H1 (cell line): ENCODE data around the gene BTG2. TPM values are rescaled to one million over a fixed set of nuclear protein-coding genes. Genes with fewer than 3 reads are reported as not detected.

Source experiments
- CTCF ChIA-PET: fragments of 300-600 bp; sonication (Branson Sonifier 250); formaldehyde crosslinking; loops from one replicate; lab custom pipeline; 2021; ENCODE audit not compliant: partially characterized antibody; lab: Charles Lee
- POLR2A ChIA-PET: fragments of 300-600 bp; sonication (Branson Sonifier 250); formaldehyde crosslinking; loops from one replicate; lab custom pipeline; 2021; ENCODE audit warnings: inconsistent platforms; ENCODE audit not compliant: partially characterized antibody; lab: Charles Lee
- DNase-seq, 2 experiments: peaks; one replicate each; pipeline versions ENCODE4 v3.0.0 to v3.0.0-alpha.2; 2010 to 2022; ENCODE audit warnings: low spot score in 2 of 2, low read depth in 1 of 2, mixed read lengths in 1 of 2
- FAIRE-seq: peaks from 2 replicates; lab custom pipeline; 2011; peaks lifted over from hg19 to GRCh38; lab: Jason Lieb, UNC
- H2AFZ ChIP-seq: 2 replicates; pipeline ENCODE4 v1.8.1; 2012; ENCODE audit warnings: low read length, inconsistent platforms
- H2AK5ac ChIP-seq: 2 replicates; pipeline ENCODE4 v1.6.1; 2013; ENCODE audit warnings: low read depth, low read length
- H2BK120ac ChIP-seq: replicated peaks from 2 replicates; pipeline ENCODE3; 2013; ENCODE audit warnings: low read depth, low read length, inconsistent platforms
- H2BK12ac ChIP-seq: 2 replicates; pipeline ENCODE4 v1.6.1; 2013; ENCODE audit warnings: low read depth, low read length
- H2BK15ac ChIP-seq: 2 replicates; pipeline ENCODE4 v1.6.1; 2013; ENCODE audit warnings: low read length
- H2BK20ac ChIP-seq: 2 replicates; pipeline ENCODE4 v1.6.1; 2013; ENCODE audit warnings: low read length
- H2BK5ac ChIP-seq: 2 replicates; pipeline ENCODE4 v1.6.1; 2013; ENCODE audit warnings: low read depth, low read length
- H3K14ac ChIP-seq: 2 replicates; pipeline ENCODE4 v1.6.1; 2013; ENCODE audit warnings: inconsistent platforms; ENCODE audit not compliant: insufficient read length
- H3K18ac ChIP-seq: 2 replicates; pipeline ENCODE4 v1.6.1; 2013; ENCODE audit warnings: low read length; ENCODE audit errors: extremely low read depth
- H3K23ac ChIP-seq: 2 replicates; pipeline ENCODE4 v1.6.1; 2013; ENCODE audit warnings: inconsistent platforms; ENCODE audit not compliant: insufficient read length
- H3K23me2 ChIP-seq: 2 replicates; pipeline ENCODE4 v1.6.1; 2013; ENCODE audit warnings: low read depth, low read length
- H3K27ac ChIP-seq: 2 replicates; pipeline ENCODE4 v1.6.1; 2011; ENCODE audit warnings: low read depth, low read length, inconsistent platforms
- H3K27me3 ChIP-seq, 4 experiments: replicated peaks in 1 of 4; 1 replicate in 1 of 4; 2 replicates in 3 of 4; pipeline versions ENCODE4 v1.6.1 to v1.8.1; 2011 to 2013; ENCODE audit warnings: low read length in 3 of 4, mild to moderate bottlenecking in 3 of 4, inconsistent platforms in 2 of 4, mixed read lengths in 2 of 4, moderate library complexity in 1 of 4; ENCODE audit not compliant: control insufficient read depth in 3 of 4, insufficient read depth in 3 of 4; ENCODE audit errors: extremely low read depth in 1 of 4
- H3K36me3 ChIP-seq, 4 experiments: 2 replicates each; pipeline versions ENCODE4 v1.6.1 to v1.8.1; 2011 to 2013; ENCODE audit warnings: mild to moderate bottlenecking in 4 of 4, low read length in 3 of 4, moderate library complexity in 2 of 4, control low read depth in 1 of 4, inconsistent platforms in 1 of 4; ENCODE audit not compliant: insufficient read depth in 4 of 4, control insufficient read depth in 2 of 4
- H3K4ac ChIP-seq: replicated peaks from 2 replicates; pipeline ENCODE3; 2013; ENCODE audit warnings: low read length, low read depth, mixed read lengths, inconsistent platforms; ENCODE audit not compliant: insufficient read length
- H3K4me1 ChIP-seq, 4 experiments: replicated peaks in 1 of 4; 1 replicate in 1 of 4; 2 replicates in 3 of 4; pipeline versions ENCODE4 v1.6.1 to v1.8.1; 2011 to 2013; ENCODE audit warnings: low read length in 3 of 4, inconsistent platforms in 2 of 4, mixed read lengths in 1 of 4; ENCODE audit not compliant: insufficient read depth in 4 of 4, control insufficient read depth in 3 of 4
- H3K4me2 ChIP-seq, 2 experiments: 2 replicates each; pipeline versions ENCODE4 v1.6.1 to v1.8.1; 2011 to 2013; ENCODE audit warnings: low read depth in 2 of 2, low read length in 2 of 2, control low read depth in 1 of 2, inconsistent platforms in 1 of 2, mild to moderate bottlenecking in 1 of 2; ENCODE audit not compliant: insufficient read depth in 1 of 2
- H3K4me3 ChIP-seq, 4 experiments: fragments of 200-600, 300-600 bp in 1 of 4; sonication (generic), shearing (Covaris generic), sonication (Bioruptor Twin) in 1 of 4; 2 replicates each; pipeline versions ENCODE4 v1.5.1 to v1.8.1; 2011 to 2016; ENCODE audit warnings: low read length in 4 of 4, low read depth in 3 of 4, control low read depth in 2 of 4, inconsistent platforms in 2 of 4, mild to moderate bottlenecking in 2 of 4, mixed read lengths in 1 of 4, moderate library complexity in 1 of 4; ENCODE audit not compliant: insufficient read depth in 2 of 4; ENCODE audit errors: extremely low read depth in 1 of 4
- H3K56ac ChIP-seq: replicated peaks from 2 replicates; pipeline ENCODE3; 2013; ENCODE audit warnings: low read depth, mild to moderate bottlenecking, mixed read lengths, low read length, inconsistent platforms; ENCODE audit not compliant: insufficient read length
- H3K79me1 ChIP-seq: 2 replicates; pipeline ENCODE4 v1.6.1; 2013; ENCODE audit warnings: low read depth, low read length, control low read depth
- H3K79me2 ChIP-seq, 2 experiments: 2 replicates each; pipeline versions ENCODE4 v1.6.1 to v1.8.1; 2012 to 2013; ENCODE audit warnings: low read length in 2 of 2, mild to moderate bottlenecking in 2 of 2, inconsistent platforms in 1 of 2; ENCODE audit not compliant: insufficient read depth in 2 of 2, control insufficient read depth in 1 of 2
- H3K9ac ChIP-seq, 4 experiments: replicated peaks in 1 of 4; 1 replicate in 1 of 4; 2 replicates in 3 of 4; pipeline versions ENCODE4 v1.6.1 to v1.8.1; 2011 to 2013; ENCODE audit warnings: low read depth in 3 of 4, low read length in 3 of 4, control low read depth in 2 of 4, mild to moderate bottlenecking in 2 of 4, moderate library complexity in 2 of 4, inconsistent platforms in 1 of 4; ENCODE audit errors: extremely low read depth in 1 of 4
- H3K9me3 ChIP-seq, 2 experiments: 2 replicates each; pipeline versions ENCODE4 v1.6.1 to v1.8.1; 2012 to 2013; ENCODE audit warnings: mild to moderate bottlenecking in 2 of 2, moderate library complexity in 2 of 2, control low read depth in 1 of 2, inconsistent platforms in 1 of 2, low read depth in 1 of 2, low read length in 1 of 2, mixed read lengths in 1 of 2; ENCODE audit not compliant: insufficient read depth in 2 of 2
- H4K20me1 ChIP-seq, 2 experiments: replicated peaks in 1 of 2; 2 replicates each; pipeline versions ENCODE3 to v1.8.1; 2011 to 2013; ENCODE audit warnings: inconsistent platforms in 2 of 2, low read length in 2 of 2, mild to moderate bottlenecking in 1 of 2; ENCODE audit not compliant: insufficient read depth in 2 of 2, control insufficient read depth in 1 of 2
- H4K5ac ChIP-seq: 2 replicates; pipeline ENCODE4 v1.6.1; 2013; ENCODE audit warnings: low read length, low read depth, mixed read lengths, inconsistent platforms; ENCODE audit not compliant: insufficient read length
- H4K8ac ChIP-seq: 2 replicates; pipeline ENCODE4 v1.8.0; 2013; ENCODE audit warnings: mild to moderate bottlenecking, moderate library complexity, low read length, inconsistent platforms; ENCODE audit not compliant: insufficient read depth; ENCODE audit errors: extremely low read depth
- H4K91ac ChIP-seq: replicated peaks from 2 replicates; pipeline ENCODE3; 2013; ENCODE audit warnings: low read length, mixed read lengths, inconsistent platforms; ENCODE audit not compliant: insufficient read length
- RNF2 ChIP-seq: fragments of 200-900, 300-1000 bp; sonication (generic); IDR thresholded peaks from 2 replicates; pipeline ENCODE4 v1.7.1; 2016; ENCODE audit warnings: borderline replicate concordance, low read depth, mild to moderate bottlenecking, antibody characterized with exemption, low read length; ENCODE audit not compliant: poor library complexity, severe bottlenecking; ENCODE audit errors: missing control alignments
- SIN3A ChIP-seq, 2 experiments: IDR thresholded peaks in 1 of 2; conservative IDR thresholded peaks in 1 of 2; 2 replicates each; pipeline ENCODE4 v1.6.1; 2011 to 2012; ENCODE audit warnings: low read length in 2 of 2, improper control_type of control experiment in 1 of 2, low read depth in 1 of 2, mild to moderate bottlenecking in 1 of 2
- SP4 ChIP-seq: IDR thresholded peaks from 2 replicates; pipeline ENCODE4 v1.6.1; 2012; ENCODE audit warnings: low read length, inconsistent platforms
- TAF7 ChIP-seq: optimal IDR thresholded peaks from 2 replicates; pipeline ENCODE3; 2011; ENCODE audit warnings: low read depth, mild to moderate bottlenecking, inconsistent platforms, low read length, moderate library complexity, borderline replicate concordance
- WGBS, 2 experiments: shearing (Covaris generic) in 1 of 2; methylation state at CpG; one replicate each; pipeline versions ENCODE4 v1.1.6 to v1.1.7; 2013 to 2015; ENCODE audit warnings: low lambda C conversion rate in 2 of 2, mixed read lengths in 2 of 2, inconsistent platforms in 1 of 2, low coverage in 1 of 2, missing lambda C conversion rate in 1 of 2; ENCODE audit not compliant: insufficient replicate concordance in 2 of 2, insufficient coverage in 1 of 2, insufficient read length in 1 of 2; ENCODE audit errors: extremely low coverage in 1 of 2, missing lambda C conversion rate in 1 of 2; 5-methylcytosine and 5-hydroxymethylcytosine counted together
- polyA plus RNA-seq, 7 experiments: library from polyadenylated mRNA; depleted of rRNA in 3 of 7; stranded (reverse) in 5 of 7; unstranded in 2 of 7; fragments of >200 nt in 5 of 7; fragments of 200-250 nt in 2 of 7; gene quantifications; 1 replicate in 5 of 7; 2 replicates in 1 of 7; 4 replicates in 1 of 7; pipeline versions ENCODE4 v1.2.1 to v1.2.3, GENCODE V29; 2011 to 2013; ENCODE audit warnings: missing spikeins in 2 of 7, mixed read lengths in 2 of 7
- total RNA-seq: library from RNA; stranded (reverse); fragmentation: NEBNext Ultra II Directional; extraction: Animal tissue kit (Norgen Biotek cat#: 25700); gene quantifications from 2 replicates; pipeline ENCODE4 v1.2.1, GENCODE V29; 2021

The BTG2 gene
- total and polyA plus RNA-seq, 2 of the 8 experiments (the other 6 are each of a cell fraction or from before 2014, with no cell fraction given): 4.8 to 11.0 TPM

GRCh38 chr1:203302894-203303293 lies 2.4 kb upstream of the BTG2 start:
- no peak overlapping the region for H4K8ac ChIP-seq
- H3K27ac ChIP-seq: no peak overlapping the region
- peaks cover 0 to 9% of the 10 kb centered on the region in 2 experiments for H4K20me1 ChIP-seq
- no peak overlapping the region for H2BK12ac ChIP-seq
- peaks cover 4 to 24% (median 13%) of the 10 kb centered on the region in 4 experiments for H3K4me1 ChIP-seq
- H2BK20ac ChIP-seq: no peak overlapping the region
- ChIA-PET CTCF (no interaction called here), POLR2A (interaction anchor here (1.2 kb wide), 1 partner anchor 12 kb away, joined by 4 read pairs; no protein-coding TSS in a partner anchor)
- no peaks in the 10 kb centered on the region for H3K36me3 ChIP-seq
- H2BK120ac ChIP-seq: no peak overlapping the region
- no peaks in the 10 kb centered on the region for H3K79me1 ChIP-seq
- H3K23ac ChIP-seq: no peak overlapping the region
- no peak overlapping the region for H4K91ac ChIP-seq
- H3K79me2 ChIP-seq: no peaks in the 10 kb centered on the region
- 91% methylated on average over 3 of the region's 3 CpGs; no CpG with 5 or more reads in 1 of the 2 experiments for WGBS, 2 experiments
- H2AFZ ChIP-seq: no peak overlapping the region
- H3K14ac ChIP-seq: no peak overlapping the region
- DNase-seq (no peak), FAIRE-seq (no peak)
- H3K27me3 ChIP-seq: peaks cover 30 to 68% (median 57%) of the 10 kb centered on the region in 4 experiments
- peaks cover 13% of the 10 kb centered on the region for H3K23me2 ChIP-seq
- no peak overlapping the region for H3K18ac ChIP-seq
- H3K9me3 ChIP-seq: no peaks in the 10 kb centered on the region
- H3K4ac ChIP-seq: no peak overlapping the region
- H3K56ac ChIP-seq: no peak overlapping the region
- H4K5ac ChIP-seq: no peak overlapping the region
- no peak overlapping the region for H2BK15ac ChIP-seq
- TF ChIP-seq SIN3A (conservative IDR thresholded peaks at IDR 0.05 in 1 of 2, IDR thresholded peaks at IDR 0.05 in 1 of 2; ENCODE audit: low read depth in 1 of 2, low read length in 2 of 2) (no peak), SP4 (no peak), TAF7 (no peak), RNF2 (no peak)
- H3K4me3 ChIP-seq: no peak overlapping the region
- H2BK5ac ChIP-seq: no peak overlapping the region
- H3K9ac ChIP-seq: no peak overlapping the region
- H2AK5ac ChIP-seq: no peak overlapping the region
- H3K4me2 ChIP-seq: no peak overlapping the region
